HEK293T (cell line): ENCODE data around the gene C1QTNF3.

Experiments
- CTCF ChIA-PET: fragments of 350-600 bp; formaldehyde crosslinking; extraction: SDS; loops from one replicate; lab custom pipeline; 2021; ENCODE audit warnings: antibody characterized with exemption, inconsistent platforms; lab: Yijun Ruan, JAX
- POLR2A ChIA-PET: fragments of 350-600 bp; formaldehyde crosslinking; extraction: SDS; loops from one replicate; lab custom pipeline; 2020; ENCODE audit warnings: antibody characterized with exemption, inconsistent platforms; lab: Yijun Ruan, JAX
- DNase-seq: peaks from one replicate; pipeline ENCODE4 v3.0.0; 2012; ENCODE audit warnings: mixed read lengths; ENCODE audit errors: extremely low spot score
- ARNT ChIP-seq: fragments of 450-650 bp; IDR thresholded peaks from 2 replicates; pipeline ENCODE4 v1.6.1; 2017; ENCODE audit warnings: mild to moderate bottlenecking
- BHLHE40 ChIP-seq: fragments of 450-650 bp; IDR thresholded peaks from 2 replicates; pipeline ENCODE4 v1.6.1; 2016; ENCODE audit warnings: mild to moderate bottlenecking, moderate library complexity, borderline replicate concordance
- CTBP1 ChIP-seq: fragments of 450-650 bp; IDR thresholded peaks from 2 replicates; pipeline ENCODE4 v1.6.1; 2016; ENCODE audit warnings: borderline replicate concordance
- ELF4 ChIP-seq: fragments of 450-650 bp; IDR thresholded peaks from 2 replicates; pipeline ENCODE4 v1.6.1; 2017; ENCODE audit warnings: antibody characterized with exemption
- FOXA1 ChIP-seq: fragments of 450-650 bp; IDR thresholded peaks from 2 replicates; pipeline ENCODE4 v1.6.1; 2016; ENCODE audit warnings: mild to moderate bottlenecking
- FOXK2 ChIP-seq: fragments of 450-650 bp; IDR thresholded peaks from 2 replicates; pipeline ENCODE4 v1.6.1; 2016; ENCODE audit warnings: mild to moderate bottlenecking
- FOXM1 ChIP-seq: fragments of 450-650 bp; IDR thresholded peaks from 2 replicates; pipeline ENCODE4 v1.6.1; 2017; ENCODE audit warnings: mild to moderate bottlenecking, borderline replicate concordance
- HDGF ChIP-seq: fragments of 450-650 bp; IDR thresholded peaks from 2 replicates; pipeline ENCODE4 v1.6.1; 2017; ENCODE audit warnings: antibody characterized with exemption, borderline replicate concordance
- L3MBTL2 ChIP-seq: fragments of 450-650 bp; conservative IDR thresholded peaks from 2 replicates; pipeline ENCODE4 v1.6.1; 2016; ENCODE audit warnings: mild to moderate bottlenecking
- LEF1 ChIP-seq: fragments of 450-650 bp; IDR thresholded peaks from 2 replicates; pipeline ENCODE4 v1.6.1; 2017; ENCODE audit warnings: mild to moderate bottlenecking, borderline replicate concordance
- NFRKB ChIP-seq: fragments of 450-650 bp; IDR thresholded peaks from 2 replicates; pipeline ENCODE4 v1.6.1; 2016; ENCODE audit warnings: mild to moderate bottlenecking, moderate library complexity
- PKNOX1 ChIP-seq: fragments of 450-650 bp; IDR thresholded peaks from 2 replicates; pipeline ENCODE4 v1.6.1; 2016
- SP1 ChIP-seq: fragments of 450-650 bp; IDR thresholded peaks from 2 replicates; pipeline ENCODE4 v1.6.1; 2017
- SUZ12 ChIP-seq: fragments of 450-650 bp; IDR thresholded peaks from 2 replicates; pipeline ENCODE4 v1.6.1; 2016; ENCODE audit warnings: mild to moderate bottlenecking
- TARDBP ChIP-seq: fragments of 450-650 bp; IDR thresholded peaks from 2 replicates; pipeline ENCODE4 v1.6.1; 2016
- ZNF384 ChIP-seq: fragments of 450-650 bp; IDR thresholded peaks from 2 replicates; pipeline ENCODE4 v1.6.1; 2016

C1QTNF3 gene

GRCh38 chr5:34042321-34042720 lies 692 bp downstream of the C1QTNF3 start:
- POLR2A ChIA-PET, result no interaction called here
- DNase-seq, result no peak
- TF ChIP-seq LEF1, result no peak
- TF ChIP-seq FOXA1, result no peak
- no peak for TF ChIP-seq FOXM1
- TF ChIP-seq ARNT, result no peak
- TF ChIP-seq TARDBP, result no peak
- TF ChIP-seq PKNOX1, result no peak
- no peak for TF ChIP-seq BHLHE40
- CTCF ChIA-PET, result no interaction called here

GRCh38 chr5:34041247-34041972 lies 1.6 kb downstream of the C1QTNF3 start:
- no peak for DNase-seq
- POLR2A ChIA-PET, result no interaction called here
- CTCF ChIA-PET, result no interaction called here
- no peak for TF ChIP-seq HDGF
- TF ChIP-seq LEF1, result no peak
- TF ChIP-seq PKNOX1, result no peak
- TF ChIP-seq SP1, result no peak
- TF ChIP-seq FOXM1, result no peak
- TF ChIP-seq SUZ12, result no peak
- TF ChIP-seq ELF4, result no peak
- no peak for TF ChIP-seq TARDBP
- TF ChIP-seq NFRKB, result no peak
- TF ChIP-seq CTBP1, result no peak

GRCh38 chr5:34040472-34040871 lies 2.5 kb downstream of the C1QTNF3 start:
- TF ChIP-seq TARDBP (no peak), LEF1 (no peak), PKNOX1 (no peak), SUZ12 (no peak), FOXA1 (no peak), BHLHE40 (no peak), HDGF (no peak), ARNT (no peak), NFRKB (no peak), FOXK2 (no peak), SP1 (no peak), CTBP1 (no peak), ZNF384 (no peak), FOXM1 (no peak), L3MBTL2 (no peak), ELF4 (no peak)
- DNase-seq, result no peak
- CTCF ChIA-PET, result interaction anchor here (0.6 kb wide), 1 partner anchor 618 kb away, joined by 5 read pairs; no protein-coding TSS in a partner anchor
- POLR2A ChIA-PET, result no interaction called here

- TF ChIP-seq L3MBTL2, result no peak
- TF ChIP-seq FOXM1, result no peak
- no peak for TF ChIP-seq TARDBP
- TF ChIP-seq BHLHE40, result no peak
- TF ChIP-seq SP1, result no peak
- TF ChIP-seq ELF4, result no peak
- no peak for TF ChIP-seq NFRKB
- TF ChIP-seq FOXK2, result no peak
- TF ChIP-seq SUZ12, result no peak
- no peak for TF ChIP-seq ZNF384
- no peak for DNase-seq
- CTCF ChIA-PET, result no interaction called here
- POLR2A ChIA-PET, result no interaction called here
Measured at GRCh38 chr5:34039398-34040157, 3.4 kb downstream of the C1QTNF3 start.

- TF ChIP-seq BHLHE40 (no peak), NFRKB (no peak), CTBP1 (no peak), TARDBP (no peak), HDGF (no peak), ARNT (no peak)
- POLR2A ChIA-PET, result no interaction called here
- no peak for DNase-seq
- CTCF ChIA-PET, result no interaction called here
Measured at GRCh38 chr5:34038838-34039237, 4.2 kb downstream of the C1QTNF3 start.

- POLR2A ChIA-PET, result no interaction called here
- CTCF ChIA-PET, result no interaction called here
- TF ChIP-seq ELF4 (no peak), L3MBTL2 (no peak), ARNT (no peak), CTBP1 (no peak), HDGF (no peak), SUZ12 (no peak), LEF1 (no peak), SP1 (no peak)
- no peak for DNase-seq
Measured at GRCh38 chr5:34038390-34038789, 4.6 kb downstream of the C1QTNF3 start.
